ENCODE data around the gene ILK.

DNA sequence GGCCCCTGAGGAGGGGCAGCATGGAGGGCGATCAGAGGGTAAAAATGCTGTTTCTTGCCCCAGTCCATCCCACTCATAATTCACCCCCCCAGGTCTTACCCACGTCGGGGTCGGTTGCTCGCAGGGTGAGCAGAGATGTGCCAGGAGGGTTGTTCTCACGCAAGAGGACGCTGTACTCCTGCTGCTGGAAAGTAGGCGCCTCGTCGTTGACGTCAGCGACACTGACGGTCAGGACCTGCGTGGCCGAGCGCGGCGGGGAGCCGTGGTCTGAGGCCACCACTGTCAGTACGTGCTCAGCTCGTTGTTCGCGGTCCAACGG is 26.0 kb downstream of the ILK start:
- TF ChIP-seq, protein P1, sequence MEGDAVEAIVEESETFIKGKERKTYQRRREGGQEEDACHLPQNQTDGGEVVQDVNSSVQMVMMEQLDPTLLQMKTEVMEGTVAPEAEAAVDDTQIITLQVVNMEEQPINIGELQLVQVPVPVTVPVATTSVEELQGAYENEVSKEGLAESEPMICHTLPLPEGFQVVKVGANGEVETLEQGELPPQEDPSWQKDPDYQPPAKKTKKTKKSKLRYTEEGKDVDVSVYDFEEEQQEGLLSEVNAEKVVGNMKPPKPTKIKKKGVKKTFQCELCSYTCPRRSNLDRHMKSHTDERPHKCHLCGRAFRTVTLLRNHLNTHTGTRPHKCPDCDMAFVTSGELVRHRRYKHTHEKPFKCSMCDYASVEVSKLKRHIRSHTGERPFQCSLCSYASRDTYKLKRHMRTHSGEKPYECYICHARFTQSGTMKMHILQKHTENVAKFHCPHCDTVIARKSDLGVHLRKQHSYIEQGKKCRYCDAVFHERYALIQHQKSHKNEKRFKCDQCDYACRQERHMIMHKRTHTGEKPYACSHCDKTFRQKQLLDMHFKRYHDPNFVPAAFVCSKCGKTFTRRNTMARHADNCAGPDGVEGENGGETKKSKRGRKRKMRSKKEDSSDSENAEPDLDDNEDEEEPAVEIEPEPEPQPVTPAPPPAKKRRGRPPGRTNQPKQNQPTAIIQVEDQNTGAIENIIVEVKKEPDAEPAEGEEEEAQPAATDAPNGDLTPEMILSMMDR (IDR thresholded peaks at IDR 0.05 in 8 of 11, conservative IDR thresholded peaks at IDR 0.05 in 3 of 11): no peak
- no peak for TF ChIP-seq POLR2AphosphoS5 (IDR thresholded peaks at IDR 0.05)
